ENCODE results near the gene TCP10L.

GRCh38 chr21:32548978-32549377 lies 36.3 kb downstream of the TCP10L start:
- TF ChIP-seq CTCF (IDR thresholded peaks at IDR 0.05) (no peak), EP300 (IDR thresholded peaks at IDR 0.05) (no peak), POLR2A (IDR thresholded peaks at IDR 0.05) (no peak)
